ENCODE data around the gene FBL.

The FBL gene

DNA sequence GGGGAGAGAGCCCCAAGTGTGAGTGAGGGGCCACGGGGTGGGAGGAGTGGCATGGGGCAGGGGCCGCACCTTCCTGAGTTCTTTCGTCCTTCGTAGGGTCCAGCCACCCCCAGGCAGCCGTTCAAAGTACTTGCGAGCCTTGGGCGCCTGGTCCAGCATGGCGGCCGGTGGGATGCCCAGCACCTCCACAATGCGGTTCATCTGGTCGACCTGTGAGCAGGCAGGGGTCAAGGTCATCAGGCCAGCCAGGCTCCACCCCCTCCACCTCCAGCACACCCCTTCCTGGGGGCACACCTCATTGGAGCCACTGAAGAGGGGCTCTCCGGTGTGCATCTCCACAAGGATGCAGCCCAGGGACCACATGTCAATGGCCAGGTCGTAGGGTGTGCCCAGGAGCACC lies 19.0 kb downstream of the FBL start:
- no peak overlapping the region for H3K9ac ChIP-seq (ENCODE audit: low read length)
- H3K9me3 ChIP-seq (ENCODE audit: insufficient read depth, low read length) = no peaks in the 10 kb centered on the region
- no peak overlapping the region for H3K27ac ChIP-seq (ENCODE audit: low read length)
- no peaks in the 10 kb centered on the region for H4K20me1 ChIP-seq (ENCODE audit: insufficient read depth, low read length)
- H2AFZ ChIP-seq (ENCODE audit: low read depth, low read length) = no peak overlapping the region
- peaks cover 68% of the 10 kb centered on the region for H3K36me3 ChIP-seq (replicated peaks; ENCODE audit: low read depth, low read length)
- H3K79me2 ChIP-seq (ENCODE audit: low read length) = no peaks in the 10 kb centered on the region; the same call in 1 of the 2 replicates
- TF ChIP-seq, protein P1, sequence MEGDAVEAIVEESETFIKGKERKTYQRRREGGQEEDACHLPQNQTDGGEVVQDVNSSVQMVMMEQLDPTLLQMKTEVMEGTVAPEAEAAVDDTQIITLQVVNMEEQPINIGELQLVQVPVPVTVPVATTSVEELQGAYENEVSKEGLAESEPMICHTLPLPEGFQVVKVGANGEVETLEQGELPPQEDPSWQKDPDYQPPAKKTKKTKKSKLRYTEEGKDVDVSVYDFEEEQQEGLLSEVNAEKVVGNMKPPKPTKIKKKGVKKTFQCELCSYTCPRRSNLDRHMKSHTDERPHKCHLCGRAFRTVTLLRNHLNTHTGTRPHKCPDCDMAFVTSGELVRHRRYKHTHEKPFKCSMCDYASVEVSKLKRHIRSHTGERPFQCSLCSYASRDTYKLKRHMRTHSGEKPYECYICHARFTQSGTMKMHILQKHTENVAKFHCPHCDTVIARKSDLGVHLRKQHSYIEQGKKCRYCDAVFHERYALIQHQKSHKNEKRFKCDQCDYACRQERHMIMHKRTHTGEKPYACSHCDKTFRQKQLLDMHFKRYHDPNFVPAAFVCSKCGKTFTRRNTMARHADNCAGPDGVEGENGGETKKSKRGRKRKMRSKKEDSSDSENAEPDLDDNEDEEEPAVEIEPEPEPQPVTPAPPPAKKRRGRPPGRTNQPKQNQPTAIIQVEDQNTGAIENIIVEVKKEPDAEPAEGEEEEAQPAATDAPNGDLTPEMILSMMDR (IDR thresholded peaks at IDR 0.05; ENCODE audit: low read depth, low read length) = no peak
- TF ChIP-seq EZH2phosphoT487 (IDR thresholded peaks at IDR 0.05; ENCODE audit: low read depth) = no peak
- no peaks in the 10 kb centered on the region for H3K4me1 ChIP-seq (ENCODE audit: low read length)
- H3K4me2 ChIP-seq (ENCODE audit: low read length) = no peak overlapping the region
- H3K27me3 ChIP-seq (ENCODE audit: low read depth, low read length) = no peaks in the 10 kb centered on the region
- H3K4me3 ChIP-seq (ENCODE audit: low read length) = no peak overlapping the region

DNA sequence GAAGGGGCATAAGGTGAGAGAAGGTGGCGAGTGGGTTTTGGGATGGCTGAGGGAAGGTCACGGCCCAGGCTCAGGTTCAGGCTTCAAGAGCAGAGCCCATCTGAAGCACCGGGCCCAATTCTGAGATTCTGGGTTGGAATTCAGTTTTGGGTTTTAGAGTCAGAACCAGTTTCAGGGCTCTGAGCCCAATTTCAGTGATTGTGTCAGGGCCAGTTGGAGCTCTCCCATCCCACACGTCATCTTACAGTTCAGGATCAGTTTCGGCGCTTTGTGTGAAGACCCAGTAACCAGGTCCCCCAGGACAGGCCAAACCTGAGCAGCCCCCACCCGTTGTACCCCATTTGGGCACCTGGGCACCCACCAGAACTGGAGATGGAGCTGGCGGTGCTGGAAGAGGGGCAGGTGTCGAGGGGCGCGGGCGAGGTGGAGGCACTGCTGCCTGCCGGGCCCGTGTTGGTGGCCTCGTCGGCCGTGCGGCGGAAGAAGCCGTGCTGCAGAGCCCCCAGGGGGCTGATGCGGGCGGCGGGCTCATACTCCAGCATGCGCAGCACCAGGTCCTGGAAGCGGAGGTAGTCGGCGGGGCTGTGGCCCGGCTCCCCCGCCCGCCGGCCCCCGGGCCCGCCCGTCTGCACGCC lies 19.8 kb downstream of the FBL start:
- Histone ChIP-seq H3K9me3 (ENCODE audit: insufficient read depth, low read length) (no peaks in the 10 kb centered on the region), H2AFZ (ENCODE audit: low read depth, low read length) (no peak overlapping the region), H3K4me3 (ENCODE audit: low read length) (no peak overlapping the region), H3K79me2 (ENCODE audit: low read length) (no peaks in the 10 kb centered on the region), H3K36me3 (replicated peaks; ENCODE audit: low read depth, low read length) (peaks cover 62% of the 10 kb centered on the region), H3K9ac (ENCODE audit: low read length) (no peak overlapping the region), H3K27me3 (ENCODE audit: low read depth, low read length) (no peaks in the 10 kb centered on the region), H4K20me1 (ENCODE audit: insufficient read depth, low read length) (no peaks in the 10 kb centered on the region), H3K4me1 (ENCODE audit: low read length) (no peaks in the 10 kb centered on the region), H3K4me2 (ENCODE audit: low read length) (no peak overlapping the region), H3K27ac (ENCODE audit: low read length) (no peak overlapping the region)
- TF ChIP-seq, protein P1 (IDR thresholded peaks at IDR 0.05; ENCODE audit: low read depth, low read length) = no peak
- no peak for TF ChIP-seq EZH2phosphoT487 (IDR thresholded peaks at IDR 0.05; ENCODE audit: low read depth)

DNA sequence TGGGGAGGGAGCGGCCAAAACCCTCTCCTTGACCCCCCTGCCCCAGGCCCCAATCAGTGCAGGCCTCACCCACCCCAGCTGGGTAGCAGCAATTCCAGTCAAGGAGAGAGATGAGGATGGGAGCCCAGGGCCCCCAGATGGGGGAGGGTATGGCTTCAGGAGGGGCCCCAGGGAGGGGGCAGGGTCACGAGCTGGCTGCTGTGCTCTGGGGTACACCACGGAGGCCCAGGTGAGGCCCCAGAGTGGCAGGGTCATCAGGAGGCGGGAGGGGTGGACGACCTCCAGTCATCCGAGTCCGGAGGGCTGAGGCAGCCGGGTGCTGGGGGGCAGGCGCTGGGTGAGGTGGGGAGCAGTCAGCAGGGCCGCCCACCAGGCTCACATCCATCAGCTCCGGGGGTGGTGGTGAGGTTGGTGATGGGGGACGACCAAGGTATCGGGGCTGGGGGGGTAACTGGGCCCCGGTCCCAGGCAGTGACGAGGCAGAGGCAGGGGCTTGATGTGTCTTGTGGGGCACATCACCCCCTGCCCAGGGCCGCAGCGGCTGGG lies 20.6 kb downstream of the FBL start:
- no peaks in the 10 kb centered on the region for H3K27me3 ChIP-seq (ENCODE audit: low read depth, low read length)
- no peak overlapping the region for H3K27ac ChIP-seq (ENCODE audit: low read length)
- no peaks in the 10 kb centered on the region for H3K4me1 ChIP-seq (ENCODE audit: low read length)
- H3K9ac ChIP-seq (ENCODE audit: low read length) = no peak overlapping the region
- no peaks in the 10 kb centered on the region for H3K9me3 ChIP-seq (ENCODE audit: insufficient read depth, low read length)
- TF ChIP-seq, protein P1 (IDR thresholded peaks at IDR 0.05; ENCODE audit: low read depth, low read length) = no peak
- TF ChIP-seq EZH2phosphoT487 (IDR thresholded peaks at IDR 0.05; ENCODE audit: low read depth) = no peak
- no peak overlapping the region for H3K4me2 ChIP-seq (ENCODE audit: low read length)
- no peak overlapping the region for H3K4me3 ChIP-seq (ENCODE audit: low read length)
- no peak overlapping the region for H2AFZ ChIP-seq (ENCODE audit: low read depth, low read length)
- no peaks in the 10 kb centered on the region for H4K20me1 ChIP-seq (ENCODE audit: insufficient read depth, low read length)
- H3K79me2 ChIP-seq (ENCODE audit: low read length) = no peaks in the 10 kb centered on the region
- H3K36me3 ChIP-seq (replicated peaks; ENCODE audit: low read depth, low read length) = peaks cover 58% of the 10 kb centered on the region

DNA sequence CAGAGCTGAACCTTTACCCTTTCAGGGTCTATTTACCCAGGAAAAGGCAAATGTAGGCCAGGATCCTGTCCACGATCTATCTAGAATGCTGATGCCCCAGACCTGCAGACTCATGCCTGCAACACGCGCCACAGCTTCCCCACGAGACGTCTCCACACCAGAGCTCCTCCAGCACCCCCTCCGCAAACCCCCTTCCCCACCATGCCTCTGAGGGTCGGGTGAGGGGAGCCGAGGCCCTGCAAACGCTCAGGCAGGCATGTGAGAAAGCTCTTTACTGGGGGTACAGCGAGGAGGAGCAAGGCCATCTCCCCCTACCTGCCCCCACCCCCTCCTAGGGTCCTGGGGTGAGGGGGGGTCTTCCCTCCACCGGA lies 21.1 kb downstream of the FBL start:
- Histone ChIP-seq H3K36me3 (replicated peaks; ENCODE audit: low read depth, low read length) (peaks cover 53% of the 10 kb centered on the region), H3K27ac (ENCODE audit: low read length) (no peak overlapping the region), H2AFZ (ENCODE audit: low read depth, low read length) (no peak overlapping the region), H3K4me3 (ENCODE audit: low read length) (no peak overlapping the region), H3K9me3 (ENCODE audit: insufficient read depth, low read length) (no peaks in the 10 kb centered on the region), H3K4me1 (ENCODE audit: low read length) (no peaks in the 10 kb centered on the region), H3K4me2 (ENCODE audit: low read length) (no peak overlapping the region), H4K20me1 (ENCODE audit: insufficient read depth, low read length) (no peaks in the 10 kb centered on the region), H3K9ac (ENCODE audit: low read length) (no peak overlapping the region), H3K27me3 (ENCODE audit: low read depth, low read length) (no peaks in the 10 kb centered on the region), H3K79me2 (ENCODE audit: low read length) (no peaks in the 10 kb centered on the region)
- TF ChIP-seq, protein P1 (IDR thresholded peaks at IDR 0.05; ENCODE audit: low read depth, low read length) = no peak
- no peak for TF ChIP-seq EZH2phosphoT487 (IDR thresholded peaks at IDR 0.05; ENCODE audit: low read depth)
